Lower leg skin (tissue), 4 donors: ENCODE results near the gene CALN1. TPM values are rescaled to one million over a fixed set of nuclear protein-coding genes. Genes with fewer than 3 reads are reported as not detected.

Source experiments
- DNase-seq, 2 donors: peaks; one replicate each; pipeline ENCODE4 v3.0.0-alpha.2; 2019; ENCODE audit warnings: low spot score in 2 of 2
- H3K4me3 ChIP-seq: fragments of 200-600 bp; sonication (generic); 2 replicates; pipeline ENCODE4 v1.5.1; 2017; ENCODE audit warnings: mild to moderate bottlenecking, low read depth; ENCODE audit not compliant: poor library complexity, severe bottlenecking
- POLR2A ChIP-seq, 2 donors: fragments of 450-650 bp; IDR thresholded peaks; one replicate each; pipeline ENCODE4 v1.6.1; 2016 to 2017; ENCODE audit warnings: antibody characterized with exemption in 2 of 2, mild to moderate bottlenecking in 1 of 2, moderate library complexity in 1 of 2
- WGBS, 2 donors: methylation state at CpG; one replicate each; pipeline ENCODE4 v1.1.5; 2018; 5-methylcytosine and 5-hydroxymethylcytosine counted together
- intact Hi-C: fragments of 100-400 bp; cut with DNase I; formaldehyde crosslinking; loops from one replicate; pipeline ENCODE4 v1.15.0; 2023; ENCODE audit warnings: low total_unique reads
- total RNA-seq, 4 donors: library from RNA; depleted of rRNA; stranded (reverse); fragments of >200 nt; gene quantifications; one replicate each; pipeline ENCODE4 v1.1.0, GENCODE V29; 2016
- TF ChIP-seq, protein P1 (sequence below), 3 donors: fragments of 450-650 bp; IDR thresholded peaks; one replicate each; pipeline ENCODE4 v1.5.1; 2016; ENCODE audit warnings: antibody characterized with exemption in 3 of 3, mild to moderate bottlenecking in 3 of 3, moderate library complexity in 2 of 3

The CALN1 gene
- total RNA-seq, 4 donors from 2014 or later = 2.3 to 11.2 (median 7.3) TPM

DNA sequence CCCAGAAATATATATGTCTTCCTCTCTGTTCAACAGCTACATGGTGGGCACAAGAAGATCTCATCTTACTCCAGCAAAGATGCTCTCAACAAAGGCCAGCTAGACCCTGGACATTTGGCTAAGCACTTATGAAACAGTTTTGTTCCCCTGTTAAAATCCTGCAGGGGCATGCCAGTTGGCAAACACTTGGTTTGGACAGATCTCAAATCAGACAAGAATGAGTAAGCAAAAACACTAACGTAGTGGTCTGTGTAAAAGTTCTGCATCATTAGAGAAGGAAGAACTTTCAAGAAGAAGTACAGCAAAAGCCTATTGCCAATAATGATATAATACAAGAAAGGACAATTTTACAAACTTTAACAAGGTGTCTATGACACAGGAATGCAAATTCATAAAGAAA lies 125.6 kb downstream of the CALN1 start:
- WGBS, 2 donors = 0 to 10% methylated on average over 1 of the region's 1 CpG
- intact Hi-C loops = no loop called here
- TF ChIP-seq, protein P1, sequence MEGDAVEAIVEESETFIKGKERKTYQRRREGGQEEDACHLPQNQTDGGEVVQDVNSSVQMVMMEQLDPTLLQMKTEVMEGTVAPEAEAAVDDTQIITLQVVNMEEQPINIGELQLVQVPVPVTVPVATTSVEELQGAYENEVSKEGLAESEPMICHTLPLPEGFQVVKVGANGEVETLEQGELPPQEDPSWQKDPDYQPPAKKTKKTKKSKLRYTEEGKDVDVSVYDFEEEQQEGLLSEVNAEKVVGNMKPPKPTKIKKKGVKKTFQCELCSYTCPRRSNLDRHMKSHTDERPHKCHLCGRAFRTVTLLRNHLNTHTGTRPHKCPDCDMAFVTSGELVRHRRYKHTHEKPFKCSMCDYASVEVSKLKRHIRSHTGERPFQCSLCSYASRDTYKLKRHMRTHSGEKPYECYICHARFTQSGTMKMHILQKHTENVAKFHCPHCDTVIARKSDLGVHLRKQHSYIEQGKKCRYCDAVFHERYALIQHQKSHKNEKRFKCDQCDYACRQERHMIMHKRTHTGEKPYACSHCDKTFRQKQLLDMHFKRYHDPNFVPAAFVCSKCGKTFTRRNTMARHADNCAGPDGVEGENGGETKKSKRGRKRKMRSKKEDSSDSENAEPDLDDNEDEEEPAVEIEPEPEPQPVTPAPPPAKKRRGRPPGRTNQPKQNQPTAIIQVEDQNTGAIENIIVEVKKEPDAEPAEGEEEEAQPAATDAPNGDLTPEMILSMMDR (IDR thresholded peaks at IDR 0.05) = no peak
- no peak for TF ChIP-seq POLR2A (IDR thresholded peaks at IDR 0.05)

DNA sequence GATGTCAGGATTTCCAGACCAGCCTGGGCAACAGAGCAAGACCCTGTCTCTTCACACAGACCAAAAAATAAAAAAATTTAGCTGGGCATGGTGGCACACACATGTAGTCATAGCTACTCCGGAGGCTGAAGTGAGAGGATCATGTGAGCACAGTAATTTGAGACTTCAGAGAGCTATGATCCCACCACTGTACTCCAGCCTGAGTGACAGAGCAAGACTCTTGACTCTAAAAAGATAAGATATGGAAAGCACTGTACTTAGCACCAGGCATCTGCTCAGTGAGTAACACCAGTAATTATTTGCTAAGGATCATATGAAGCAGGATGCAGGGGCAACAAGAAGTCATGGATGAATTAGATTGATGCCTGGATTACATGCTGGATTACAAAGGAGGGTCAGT lies 128.8 kb downstream of the CALN1 start:
- 89 to 95% methylated on average over 1 of the region's 1 CpG for WGBS, 2 donors
- TF ChIP-seq, protein P1 (IDR thresholded peaks at IDR 0.05) = no peak
- no peak for TF ChIP-seq POLR2A (IDR thresholded peaks at IDR 0.05)
- no peak for DNase-seq
- intact Hi-C loops = no loop called here
- H3K4me3 ChIP-seq = no peak overlapping the region

More for the DNA sequence above, 125.6 kb downstream of the CALN1 start:
- DNase-seq = no peak
- no peak overlapping the region for H3K4me3 ChIP-seq

DNA sequence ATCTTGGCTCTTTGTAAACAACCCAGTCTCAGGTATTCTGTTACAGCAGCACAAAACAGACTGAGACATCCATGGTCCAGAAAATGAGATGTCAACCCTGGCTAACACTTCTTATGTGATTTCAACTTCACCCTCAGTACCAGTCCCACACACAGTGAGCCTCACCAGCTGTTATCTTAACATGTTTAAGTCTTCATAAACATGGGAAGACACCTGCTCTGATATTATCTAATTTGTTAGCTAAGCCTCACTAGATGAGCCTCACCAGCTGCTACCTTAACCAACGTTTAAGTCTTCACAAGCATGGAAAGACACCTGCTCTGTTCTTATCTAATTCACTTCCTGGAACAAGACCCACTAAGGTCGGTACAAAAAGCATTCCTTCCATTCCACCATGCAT lies 130.8 kb downstream of the CALN1 start:
- 46 to 48% methylated on average over 2 of the region's 2 CpGs for WGBS, 2 donors
- no peak for TF ChIP-seq POLR2A (IDR thresholded peaks at IDR 0.05)
- TF ChIP-seq, protein P1 (IDR thresholded peaks at IDR 0.05) = no peak
- H3K4me3 ChIP-seq = no peak overlapping the region
- intact Hi-C loops = no loop called here
- DNase-seq = no peak

DNA sequence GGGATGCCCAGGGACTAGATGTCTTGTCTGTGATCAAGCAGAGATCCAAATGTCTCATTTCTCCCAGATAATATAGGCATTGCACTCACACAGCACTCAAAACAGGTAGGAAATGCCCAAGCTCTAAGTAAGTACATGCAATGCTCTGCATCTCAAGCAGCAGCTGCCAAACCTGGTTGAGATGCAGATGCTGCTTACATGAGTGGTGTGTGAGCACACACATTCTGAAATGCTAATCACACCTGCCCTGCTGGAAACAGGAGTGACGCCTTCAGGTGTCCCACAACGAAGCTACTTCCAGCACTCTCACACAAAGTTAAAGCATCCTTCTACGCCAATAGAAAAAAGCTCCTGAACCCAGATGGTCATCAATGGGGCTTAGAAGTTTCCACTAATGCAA lies 132.9 kb downstream of the CALN1 start:
- intact Hi-C loops = no loop called here
- WGBS, 2 donors = 82 to 87% methylated on average over 3 of the region's 3 CpGs
- TF ChIP-seq, protein P1 (IDR thresholded peaks at IDR 0.05) = no peak
- TF ChIP-seq POLR2A (IDR thresholded peaks at IDR 0.05) = no peak

DNA sequence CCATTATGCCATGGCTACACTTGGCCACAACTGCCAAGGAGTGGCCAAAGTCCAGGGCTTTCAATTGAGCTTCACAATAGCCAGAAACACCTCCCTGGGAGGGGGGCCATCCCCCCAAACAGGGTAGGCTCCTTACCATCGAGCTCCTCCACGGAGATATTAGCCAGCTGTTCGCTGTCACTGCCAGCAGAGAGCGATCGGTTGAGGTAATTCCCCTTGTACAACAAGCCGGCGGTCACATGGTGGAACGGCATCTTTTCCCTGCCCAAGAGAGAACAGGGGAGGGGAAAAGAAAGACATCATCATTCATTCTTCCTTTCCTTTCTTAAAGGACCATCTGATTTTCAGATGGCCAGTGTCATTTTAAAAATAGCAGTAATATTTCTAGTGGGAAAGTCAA lies 133.6 kb downstream of the CALN1 start:
- intact Hi-C loops = no loop called here
- WGBS, 2 donors = 65 to 80% methylated on average over 8 of the region's 8 CpGs
- H3K4me3 ChIP-seq = no peak overlapping the region
- no peak for DNase-seq
- TF ChIP-seq, protein P1 (IDR thresholded peaks at IDR 0.05) = no peak
- no peak for TF ChIP-seq POLR2A (IDR thresholded peaks at IDR 0.05)

More for the DNA sequence above, 132.9 kb downstream of the CALN1 start:
- H3K4me3 ChIP-seq = no peak overlapping the region
- DNase-seq = no peak

GRCh38 chr7:72275382-72276070 lies 136.6 kb downstream of the CALN1 start:
- TF ChIP-seq, protein P1 (IDR thresholded peaks at IDR 0.05) = no peak
- no peak for TF ChIP-seq POLR2A (IDR thresholded peaks at IDR 0.05)
- DNase-seq = no peak
- intact Hi-C loops = no loop called here
- H3K4me3 ChIP-seq = no peak overlapping the region
- 82% methylated on average over 7 of the region's 7 CpGs for WGBS, 2 donors
